ENCODE results near the gene CARS1.

Gene CARS1

DNA sequence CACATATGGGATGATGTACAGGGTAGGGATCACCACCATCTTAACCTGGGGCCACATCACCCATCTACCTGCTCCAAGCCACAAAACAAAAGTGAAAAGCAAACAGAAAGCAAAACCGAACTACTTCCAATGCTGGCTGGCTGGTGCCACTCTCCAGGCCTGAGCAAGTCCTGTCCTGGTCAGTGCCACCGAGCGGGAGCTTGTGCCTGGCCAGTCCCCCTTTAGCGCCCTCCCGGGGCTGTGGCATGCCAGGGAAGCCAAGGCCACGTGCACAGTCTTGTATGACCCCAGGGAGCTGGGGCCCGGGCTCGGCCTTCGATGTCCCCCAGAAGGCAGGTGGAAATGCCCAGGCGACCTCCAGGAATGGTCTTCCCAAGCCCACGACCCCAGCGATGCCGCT, 47.2 kb downstream of the CARS1 start:
- TF ChIP-seq, protein P1, sequence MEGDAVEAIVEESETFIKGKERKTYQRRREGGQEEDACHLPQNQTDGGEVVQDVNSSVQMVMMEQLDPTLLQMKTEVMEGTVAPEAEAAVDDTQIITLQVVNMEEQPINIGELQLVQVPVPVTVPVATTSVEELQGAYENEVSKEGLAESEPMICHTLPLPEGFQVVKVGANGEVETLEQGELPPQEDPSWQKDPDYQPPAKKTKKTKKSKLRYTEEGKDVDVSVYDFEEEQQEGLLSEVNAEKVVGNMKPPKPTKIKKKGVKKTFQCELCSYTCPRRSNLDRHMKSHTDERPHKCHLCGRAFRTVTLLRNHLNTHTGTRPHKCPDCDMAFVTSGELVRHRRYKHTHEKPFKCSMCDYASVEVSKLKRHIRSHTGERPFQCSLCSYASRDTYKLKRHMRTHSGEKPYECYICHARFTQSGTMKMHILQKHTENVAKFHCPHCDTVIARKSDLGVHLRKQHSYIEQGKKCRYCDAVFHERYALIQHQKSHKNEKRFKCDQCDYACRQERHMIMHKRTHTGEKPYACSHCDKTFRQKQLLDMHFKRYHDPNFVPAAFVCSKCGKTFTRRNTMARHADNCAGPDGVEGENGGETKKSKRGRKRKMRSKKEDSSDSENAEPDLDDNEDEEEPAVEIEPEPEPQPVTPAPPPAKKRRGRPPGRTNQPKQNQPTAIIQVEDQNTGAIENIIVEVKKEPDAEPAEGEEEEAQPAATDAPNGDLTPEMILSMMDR (IDR thresholded peaks at IDR 0.05; ENCODE audit: extremely low read depth, insufficient read depth, missing control alignments), result no peak
- DNase-seq (ENCODE audit: low spot score), result no peak
- in situ Hi-C loops (cut with MboI; ENCODE audit: low pct_unique_long_range_greater_than_20kb, low sequenced_read_pairs, unreplicated experiment), result no loop called here

DNA sequence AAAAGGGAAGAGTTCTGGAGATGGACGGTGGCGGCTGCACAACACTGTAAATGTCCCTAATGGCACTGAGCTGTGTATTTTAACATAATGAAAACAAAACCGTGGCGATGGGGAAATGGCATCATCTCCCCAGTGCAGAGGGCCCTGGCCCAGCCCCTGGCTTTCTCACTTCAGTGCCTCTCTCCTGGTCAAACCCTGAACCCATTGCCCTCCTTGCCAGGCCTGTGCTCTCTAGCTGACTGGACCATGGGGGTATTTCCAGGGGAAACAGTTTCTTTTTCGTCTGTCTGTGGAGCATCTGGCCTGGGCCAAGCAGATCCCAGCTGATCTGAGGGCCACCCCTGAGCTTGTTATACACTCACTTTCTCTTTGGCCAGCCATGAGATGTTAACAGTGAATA, 47.7 kb downstream of the CARS1 start:
- in situ Hi-C loops (cut with MboI; ENCODE audit: low pct_unique_long_range_greater_than_20kb, low sequenced_read_pairs, unreplicated experiment), result no loop called here
- no peak for DNase-seq (ENCODE audit: low spot score)
- TF ChIP-seq, protein P1 (IDR thresholded peaks at IDR 0.05; ENCODE audit: extremely low read depth, insufficient read depth, missing control alignments), result no peak

DNA sequence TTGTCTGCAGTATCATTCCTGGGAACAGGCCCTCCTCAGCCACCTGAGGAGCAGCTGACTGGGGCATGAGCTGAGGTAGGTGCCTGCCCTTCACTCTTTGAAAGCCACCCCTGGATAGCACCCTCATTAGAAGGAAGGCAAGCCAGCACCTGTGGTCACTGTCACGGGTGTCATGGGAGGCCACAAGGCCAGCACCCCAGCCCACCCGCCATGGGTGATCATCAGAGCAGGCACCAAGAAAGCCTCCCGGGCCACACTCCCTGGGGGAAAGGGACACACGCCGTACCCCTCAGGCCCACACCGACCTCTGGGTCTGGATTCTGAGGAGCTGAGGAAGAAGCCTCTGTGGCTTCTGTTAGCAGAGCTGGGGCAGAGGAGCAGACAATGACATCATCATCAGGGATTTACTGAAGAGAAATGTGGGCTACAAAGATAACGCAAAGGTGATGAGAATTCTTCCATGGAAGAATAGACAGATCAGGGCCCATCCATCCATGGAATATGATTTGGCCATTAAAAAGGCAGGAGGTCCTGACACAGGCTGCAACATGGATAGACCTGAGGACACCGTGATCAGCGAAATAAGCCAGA, 48.4 kb downstream of the CARS1 start:
- TF ChIP-seq, protein P1 (IDR thresholded peaks at IDR 0.05; ENCODE audit: extremely low read depth, insufficient read depth, missing control alignments), result no peak
- in situ Hi-C loops (cut with MboI; ENCODE audit: low pct_unique_long_range_greater_than_20kb, low sequenced_read_pairs, unreplicated experiment), result no loop called here
- no peak for DNase-seq (ENCODE audit: low spot score)

DNA sequence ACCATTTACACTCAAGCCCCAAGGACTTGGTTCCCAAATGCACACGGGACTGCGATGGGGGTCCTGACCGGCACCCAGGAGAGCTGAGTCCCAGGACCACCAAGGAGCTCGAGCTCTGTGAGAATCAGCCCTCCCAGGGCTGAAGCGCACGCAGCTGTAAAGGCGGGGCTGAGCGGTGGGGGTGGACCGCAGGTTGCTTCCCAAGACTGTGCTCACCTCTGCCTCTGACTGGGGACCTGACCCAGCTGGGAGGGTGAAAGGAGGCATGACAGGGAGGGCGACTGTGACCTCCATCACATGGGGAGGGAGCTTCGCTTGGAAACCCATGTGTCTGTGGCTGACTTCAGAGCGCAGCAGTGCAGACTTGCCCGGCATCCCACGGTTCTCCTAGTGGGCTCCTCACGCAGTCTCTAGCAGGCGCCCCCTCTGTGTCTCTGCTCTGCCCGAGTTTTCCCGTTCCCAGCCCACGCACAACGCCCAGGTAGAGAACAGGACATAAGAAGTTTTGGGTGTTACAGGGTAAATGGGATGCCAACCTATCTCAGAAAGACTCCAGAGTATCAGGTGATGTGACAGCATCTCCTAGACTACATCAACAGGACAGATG, 49.7 kb downstream of the CARS1 start:
- TF ChIP-seq, protein P1 (IDR thresholded peaks at IDR 0.05; ENCODE audit: extremely low read depth, insufficient read depth, missing control alignments), result no peak
- DNase-seq (ENCODE audit: low spot score), result no peak
- in situ Hi-C loops (cut with MboI; ENCODE audit: low pct_unique_long_range_greater_than_20kb, low sequenced_read_pairs, unreplicated experiment), result no loop called here

DNA sequence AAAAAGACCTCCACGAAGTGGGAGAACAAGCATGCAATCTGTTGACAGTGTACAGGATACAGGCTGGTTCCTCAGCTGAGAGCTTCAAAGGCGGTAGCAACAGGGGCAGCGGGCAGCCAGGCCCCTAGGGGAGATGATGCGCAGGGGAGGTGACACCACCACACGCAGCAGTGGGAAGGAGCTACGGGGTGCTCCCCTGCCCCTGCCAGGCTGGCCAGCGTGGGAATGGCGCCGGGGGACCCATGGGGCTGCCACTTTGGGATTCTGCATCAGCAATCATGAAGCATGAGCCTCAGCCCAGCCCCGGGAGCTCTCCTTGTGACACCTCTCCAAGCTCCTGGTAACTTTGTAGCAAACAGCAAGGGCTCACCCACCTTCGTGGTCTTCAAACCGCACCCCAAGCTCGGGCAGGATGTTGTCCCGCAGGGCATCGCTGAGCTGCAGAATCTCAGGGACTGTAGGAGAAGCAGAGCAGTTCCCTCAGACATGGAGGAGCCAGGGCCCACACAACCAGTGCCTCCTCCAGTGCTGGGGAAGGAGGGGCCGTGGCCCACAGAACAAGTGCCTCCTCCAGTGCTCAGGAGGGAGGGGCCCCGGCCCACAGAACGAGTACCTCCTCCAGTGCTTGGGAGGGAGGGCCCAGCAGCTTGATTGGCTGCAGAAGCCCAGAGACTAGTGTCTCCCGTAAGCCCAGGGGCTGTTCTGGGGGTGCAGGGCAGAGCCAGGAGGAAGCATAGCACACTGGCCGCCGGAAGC, 50.5 kb downstream of the CARS1 start:
- TF ChIP-seq, protein P1 (IDR thresholded peaks at IDR 0.05; ENCODE audit: extremely low read depth, insufficient read depth, missing control alignments), result no peak
- DNase-seq (ENCODE audit: low spot score), result no peak
- in situ Hi-C loops (cut with MboI; ENCODE audit: low pct_unique_long_range_greater_than_20kb, low sequenced_read_pairs, unreplicated experiment), result no loop called here

DNA sequence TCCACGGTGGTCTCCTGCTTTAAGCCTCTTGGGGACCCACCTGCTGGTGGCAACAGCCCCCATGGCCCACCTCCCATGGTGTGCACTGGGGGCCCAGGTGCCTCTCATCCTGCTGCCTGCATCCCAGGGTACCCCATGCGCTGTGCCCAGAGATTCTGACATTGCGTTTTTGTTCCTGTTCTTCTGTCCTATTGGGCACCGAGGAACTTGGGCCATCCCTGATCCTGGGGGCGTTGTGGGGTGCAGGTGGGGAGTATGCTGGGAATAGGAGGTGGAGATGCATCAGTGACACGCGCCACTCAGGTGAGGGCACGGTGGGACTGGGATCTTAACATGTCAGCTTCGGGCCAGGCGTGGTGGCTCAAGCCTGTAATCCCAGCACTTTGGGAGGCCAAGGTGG, 52.7 kb downstream of the CARS1 start:
- DNase-seq (ENCODE audit: low spot score), result no peak
- in situ Hi-C loops (cut with MboI; ENCODE audit: low pct_unique_long_range_greater_than_20kb, low sequenced_read_pairs, unreplicated experiment), result no loop called here
- TF ChIP-seq, protein P1 (IDR thresholded peaks at IDR 0.05; ENCODE audit: extremely low read depth, insufficient read depth, missing control alignments), result no peak

Measured in GM13977 (cell line).